IMR-90 (cell line): ENCODE results near the gene DUS3L. TPM values are rescaled to one million over a fixed set of nuclear protein-coding genes. Genes with fewer than 3 reads are reported as not detected.

ENCODE experiments used
- ATAC-seq: fragments of 200-7000 bp; cut with Tn5 transposase; 2 replicates; pipeline ENCODE4 v1.9.1; 2020; ENCODE audit warnings: low read depth, mild to moderate bottlenecking, moderate library complexity
- BruUV-seq: library from RNA; stranded (reverse); fragments of 400-500 nt; replicated peaks from 2 replicates; lab custom pipeline; 2021; lab: Mats Ljungman, UMichigan
- CTCF ChIA-PET: fragments of 300-600 bp; formaldehyde crosslinking; extraction: SDS; loops from one replicate; lab custom pipeline; 2021; ENCODE audit warnings: antibody characterized with exemption; lab: Yijun Ruan, JAX
- POLR2A ChIA-PET: fragments of 300-600 bp; sonication (Branson Sonifier 250); formaldehyde crosslinking; loops from one replicate; lab custom pipeline; 2022; ENCODE audit warnings: antibody characterized with exemption; ENCODE audit not compliant: unreplicated experiment; lab: Charles Lee
- DNase-seq: peaks from one replicate; pipeline ENCODE4 v3.0.0; 2013
- H2AFZ ChIP-seq: replicated peaks from 2 replicates; pipeline ENCODE3; 2013; ENCODE audit warnings: low read length, mild to moderate bottlenecking; ENCODE audit not compliant: poor library complexity
- H2AK5ac ChIP-seq: 2 replicates; pipeline ENCODE4 v1.6.1; 2013; ENCODE audit warnings: low read depth, low read length, inconsistent platforms
- H2AK9ac ChIP-seq: replicated peaks from 2 replicates; pipeline ENCODE3; 2013; ENCODE audit warnings: mild to moderate bottlenecking, low read depth, low read length, moderate library complexity; ENCODE audit not compliant: poor library complexity
- H2BK120ac ChIP-seq: 2 replicates; pipeline ENCODE4 v1.6.1; 2013; ENCODE audit warnings: low read depth, low read length, inconsistent platforms
- H2BK15ac ChIP-seq: 3 replicates; pipeline ENCODE4 v1.6.1; 2013; ENCODE audit warnings: low read depth, low read length, inconsistent platforms
- H2BK20ac ChIP-seq: 2 replicates; pipeline ENCODE4 v1.6.1; 2013; ENCODE audit warnings: low read depth, mild to moderate bottlenecking, inconsistent platforms, low read length, moderate library complexity
- H2BK5ac ChIP-seq: 2 replicates; pipeline ENCODE4 v1.6.1; 2013; ENCODE audit warnings: mild to moderate bottlenecking, low read depth, low read length, inconsistent platforms; ENCODE audit not compliant: poor library complexity, severe bottlenecking
- H3K14ac ChIP-seq: replicated peaks from 2 replicates; pipeline ENCODE4 v1.6.1; 2013; ENCODE audit warnings: low read depth, low read length, inconsistent platforms
- H3K18ac ChIP-seq: 2 replicates; pipeline ENCODE4 v1.6.1; 2013; ENCODE audit warnings: low read depth, low read length, control low read depth
- H3K23ac ChIP-seq: 2 replicates; pipeline ENCODE4 v1.6.1; 2013; ENCODE audit warnings: low read depth, low read length, inconsistent platforms
- H3K27ac ChIP-seq: 2 replicates; pipeline ENCODE4 v1.5.1; 2013; ENCODE audit warnings: mild to moderate bottlenecking, control low read depth, low read length; ENCODE audit not compliant: insufficient read depth
- H3K27me3 ChIP-seq: 2 replicates; pipeline ENCODE4 v1.6.1; 2013; ENCODE audit warnings: low read length; ENCODE audit not compliant: control insufficient read depth, insufficient read depth
- H3K36me3 ChIP-seq: 2 replicates; pipeline ENCODE4 v1.6.1; 2013; ENCODE audit warnings: low read length, mixed read lengths; ENCODE audit not compliant: control insufficient read depth, insufficient read depth
- H3K4ac ChIP-seq: 2 replicates; pipeline ENCODE4 v1.6.1; 2013; ENCODE audit warnings: low read depth, low read length, inconsistent platforms
- H3K4me1 ChIP-seq: 2 replicates; pipeline ENCODE4 v1.6.1; 2013; ENCODE audit warnings: low read length, mixed read lengths; ENCODE audit not compliant: control insufficient read depth, insufficient read depth
- H3K4me2 ChIP-seq: 2 replicates; pipeline ENCODE4 v1.6.1; 2013; ENCODE audit warnings: low read depth, mild to moderate bottlenecking, control low read depth, low read length, moderate library complexity
- H3K4me3 ChIP-seq: 2 replicates; pipeline ENCODE4 v1.5.1; 2013; ENCODE audit warnings: low read depth, mild to moderate bottlenecking, control low read depth, low read length, moderate library complexity; ENCODE audit not compliant: insufficient read depth
- H3K56ac ChIP-seq: 2 replicates; pipeline ENCODE4 v1.6.1; 2013; ENCODE audit warnings: low read length, inconsistent platforms; ENCODE audit not compliant: insufficient read depth; ENCODE audit errors: extremely low read depth
- H3K79me1 ChIP-seq, 2 experiments: 2 replicates each; pipeline ENCODE4 v1.6.1; 2013; ENCODE audit warnings: low read length in 2 of 2, inconsistent platforms in 1 of 2, low read depth in 1 of 2
- H3K9ac ChIP-seq: 2 replicates; pipeline ENCODE4 v1.6.1; 2013; ENCODE audit warnings: low read depth, low read length, control low read depth
- H3K9me1 ChIP-seq: 2 replicates; pipeline ENCODE4 v1.6.1; 2013; ENCODE audit warnings: low read length, inconsistent platforms; ENCODE audit not compliant: insufficient read depth
- H3K9me3 ChIP-seq: 2 replicates; pipeline ENCODE4 v1.6.1; 2013; ENCODE audit warnings: low read length; ENCODE audit not compliant: control insufficient read depth, insufficient read depth
- H4K20me1 ChIP-seq: 2 replicates; pipeline ENCODE4 v1.6.1; 2013; ENCODE audit warnings: low read length, inconsistent platforms; ENCODE audit not compliant: insufficient read depth
- H4K5ac ChIP-seq: 2 replicates; pipeline ENCODE4 v1.6.1; 2013; ENCODE audit warnings: mild to moderate bottlenecking, low read depth, low read length, control low read depth
- H4K8ac ChIP-seq, 2 experiments: 2 replicates each; pipeline ENCODE4 v1.6.1; 2013; ENCODE audit warnings: low read depth in 2 of 2, low read length in 2 of 2, control low read depth in 1 of 2, inconsistent platforms in 1 of 2
- H4K91ac ChIP-seq: 2 replicates; pipeline ENCODE4 v1.6.1; 2013; ENCODE audit warnings: low read depth, low read length, inconsistent platforms; ENCODE audit not compliant: insufficient read depth
- CHD1 ChIP-seq: IDR thresholded peaks from 2 replicates; pipeline ENCODE4 v1.6.1; 2012; ENCODE audit warnings: low read depth, low read length, improper control_type of control experiment
- WGBS, 2 experiments: methylation state at CpG; one replicate each; pipeline versions ENCODE4 v1.1.5 to v1.1.7; 2013; ENCODE audit warnings: missing lambda C conversion rate in 2 of 2; ENCODE audit not compliant: insufficient read length in 1 of 2; ENCODE audit errors: extremely low coverage in 2 of 2; 5-methylcytosine and 5-hydroxymethylcytosine counted together
- dilution Hi-C: fragments of 300-500 bp; cut with HindIII; formaldehyde crosslinking; loops from one replicate; pipeline ENCODE4 v1.14.3; 2018; ENCODE audit warnings: low sequenced_read_pairs; ENCODE audit not compliant: unreplicated experiment
- in situ Hi-C: fragments of 300-500 bp; cut with MboI; formaldehyde crosslinking; loops from 3 replicates; pipeline ENCODE4 v1.14.3; 2019; ENCODE audit warnings: low sequenced_read_pairs, inconsistent platforms, mixed read lengths
- intact Hi-C: fragments of 100-400 bp; cut with micrococcal nuclease; formaldehyde crosslinking; loops from 2 replicates; pipeline ENCODE4 v1.10.0; 2022
- polyA plus RNA-seq, 3 experiments: library from polyadenylated mRNA; depleted of rRNA; stranded (reverse); fragments of >200 nt; gene quantifications; 2 replicates each; pipeline ENCODE4 v1.2.3, GENCODE V29; 2012; ENCODE audit warnings: low replicate concordance in 1 of 3
- total RNA-seq: library from RNA; depleted of rRNA; stranded (reverse); fragments of >200 nt; gene quantifications from 2 replicates; pipeline ENCODE4 v1.2.3, GENCODE V29; 2012

Gene DUS3L
- total and polyA plus RNA-seq, 2 of the 4 experiments (the other 2 are of a cell fraction) = 12.4 to 21.3 TPM

DNA sequence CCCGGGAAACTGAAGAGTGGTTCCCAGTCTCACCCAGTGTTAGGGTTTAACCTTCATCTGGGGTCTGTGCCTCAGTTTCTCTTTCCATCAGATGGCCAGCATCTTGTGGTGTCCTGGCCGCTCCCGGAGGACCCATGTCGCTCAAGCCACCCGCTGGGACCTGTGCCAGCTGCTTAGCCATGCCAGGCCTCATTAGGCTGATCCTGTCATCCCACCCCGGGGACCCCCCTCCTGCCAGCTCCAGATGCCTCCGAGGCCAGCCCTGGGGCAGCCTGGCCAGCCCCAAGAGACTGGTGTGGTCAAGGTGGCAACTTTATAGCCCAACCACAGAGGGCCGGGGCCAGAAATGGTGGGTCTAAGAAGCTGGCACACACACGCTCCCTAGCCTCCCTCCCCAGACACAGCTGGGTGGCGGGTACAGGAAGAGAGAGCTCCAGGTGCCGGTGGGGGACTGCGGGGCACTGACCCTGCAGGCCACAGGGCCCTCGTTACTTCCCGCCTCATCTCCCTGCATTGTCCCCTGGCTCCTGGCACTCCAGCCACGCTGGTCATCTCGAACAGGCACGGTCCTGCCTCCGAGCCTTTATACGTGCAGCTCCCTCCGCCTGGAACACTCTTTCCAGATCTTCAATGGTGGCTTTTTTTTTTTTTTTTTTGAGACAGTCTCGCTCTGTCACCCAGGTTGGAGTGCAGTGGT is 17.3 kb upstream of the DUS3L start:
- H3K18ac ChIP-seq = no peak overlapping the region
- H3K14ac ChIP-seq = no peak overlapping the region
- H3K27ac ChIP-seq = no peak overlapping the region
- no peak overlapping the region for H3K4me2 ChIP-seq
- no peak overlapping the region for H2BK15ac ChIP-seq
- no peak overlapping the region for H3K23ac ChIP-seq
- DNase-seq (no peak), ATAC-seq (no peak)
- no peaks in the 10 kb centered on the region for H3K9me3 ChIP-seq
- H3K9ac ChIP-seq = no peak overlapping the region
- no peaks in the 10 kb centered on the region for H4K20me1 ChIP-seq
- H2AK5ac ChIP-seq = no peak overlapping the region
- H3K27me3 ChIP-seq = peaks cover 16% of the 10 kb centered on the region
- H4K5ac ChIP-seq = no peak overlapping the region
- no peak overlapping the region for H2BK5ac ChIP-seq
- no peak overlapping the region for H4K8ac ChIP-seq
- no TSS peak for BruUV-seq
- H2BK20ac ChIP-seq = no peak overlapping the region
- intact Hi-C loops (loop anchor here (10.0 kb wide), 1 partner anchor 157 kb away; no protein-coding TSS in a partner anchor), in situ Hi-C loops (loop anchor here (10.0 kb wide), 1 partner anchor 217 kb away; no protein-coding TSS in a partner anchor), dilution Hi-C loops (no loop called here)
- ChIA-PET POLR2A (interaction anchor here (0.6 kb wide), 1 partner anchor 200 kb away, joined by 4 read pairs; no protein-coding TSS in a partner anchor), CTCF (interaction anchor here (0.6 kb wide), 1 partner anchor 31 kb away, joined by 7 read pairs; no protein-coding TSS in a partner anchor)
- WGBS, 2 experiments = 92% methylated on average over 12 of the region's 21 CpGs; no CpG with 5 or more reads in 1 of the 2 experiments
- no peak overlapping the region for H3K4ac ChIP-seq
- H2AFZ ChIP-seq = no peak overlapping the region
- H3K4me1 ChIP-seq = peaks cover 3% of the 10 kb centered on the region; the same call in 1 of the 2 replicates
- H2AK9ac ChIP-seq = no peak overlapping the region
- no peak overlapping the region for H3K4me3 ChIP-seq
- H3K9me1 ChIP-seq = no peaks in the 10 kb centered on the region
- H3K36me3 ChIP-seq = no peaks in the 10 kb centered on the region
- no peak overlapping the region for H3K56ac ChIP-seq
- H2BK120ac ChIP-seq = no peak overlapping the region
- no peaks in the 10 kb centered on the region for H3K79me1 ChIP-seq
- H4K91ac ChIP-seq = no peak overlapping the region
- TF ChIP-seq CHD1 = no peak
